ENCODE data around the gene KIAA2012. TPM values are rescaled to one million over a fixed set of nuclear protein-coding genes. Genes with fewer than 3 reads are reported as not detected.

Gene KIAA2012
- polyA plus RNA-seq, 3 donors = not detected

- Histone ChIP-seq H3K4me3 (replicated peaks in 1 of 3; ENCODE audit: low read depth in 2 of 3, low read length in 3 of 3) (no peak overlapping the region), H2AFZ (ENCODE audit: insufficient read depth, low read depth, low read length, poor library complexity, severe bottlenecking) (no peak overlapping the region)
Measured at GRCh38 chr2:202060218-202060617, 12.8 kb upstream of the KIAA2012 start.

GRCh38 chr2:202061695-202062094, 11.4 kb upstream of the KIAA2012 start:
- Histone ChIP-seq H3K27ac (ENCODE audit: low read depth in 1 of 2, low read length in 2 of 2) (no peak overlapping the region), H3K27me3 (ENCODE audit: control insufficient read depth in 2 of 2, insufficient read depth in 2 of 2, low read length in 2 of 2) (no peaks in the 10 kb centered on the region), H3K79me2 (ENCODE audit: insufficient read depth, low read length) (no peaks in the 10 kb centered on the region), H3K36me3 (replicated peaks in 1 of 2; ENCODE audit: control insufficient read depth in 1 of 2, insufficient read depth in 2 of 2, low read length in 2 of 2) (no peaks in the 10 kb centered on the region), H3K4me3 (replicated peaks in 1 of 3; ENCODE audit: low read depth in 2 of 3, low read length in 3 of 3) (no peak overlapping the region), H3K4me1 (ENCODE audit: control insufficient read depth in 1 of 2, insufficient read depth in 2 of 2, low read length in 2 of 2) (no peaks in the 10 kb centered on the region), H3K9ac (ENCODE audit: insufficient read depth, low read length, poor library complexity, severe bottlenecking) (no peak overlapping the region), H3K9me3 (replicated peaks in 1 of 2; ENCODE audit: control insufficient read depth in 1 of 2, insufficient read depth in 1 of 2, low read length in 2 of 2) (no peaks in the 10 kb centered on the region), H2AFZ (ENCODE audit: insufficient read depth, low read depth, low read length, poor library complexity, severe bottlenecking) (no peak overlapping the region), H4K20me1 (ENCODE audit: insufficient read depth, low read length) (no peaks in the 10 kb centered on the region), H3K4me2 (replicated peaks; ENCODE audit: extremely low read depth, low read length, poor library complexity, severe bottlenecking) (no peak overlapping the region)
- Mint-ChIP-seq H3K9me3 (no peaks in the 10 kb centered on the region), H3K27me3 (ENCODE audit: low read depth in 3 of 3) (peaks cover 4% of the 10 kb centered on the region in 3 donors), H3K4me1 (no peaks in the 10 kb centered on the region), H3K4me3 (no peak overlapping the region), H3K27ac (no peak overlapping the region), H3K36me3 (no peaks in the 10 kb centered on the region)
- intact Hi-C loops (cut with micrococcal nuclease) = no loop called here
- no CpG with 5 or more reads among the region's 2 CpGs for WGBS (ENCODE audit: insufficient coverage)
- no peak for DNase-seq
- TF ChIP-seq CTCF (IDR thresholded peaks at IDR 0.05) = no peak

More at GRCh38 chr2:202060218-202060617, 12.8 kb upstream of the KIAA2012 start:
- Mint-ChIP-seq H3K9me3 (no peaks in the 10 kb centered on the region), H3K4me1 (no peaks in the 10 kb centered on the region), H3K4me3 (no peak overlapping the region), H3K36me3 (no peaks in the 10 kb centered on the region), H3K27me3 (ENCODE audit: low read depth in 3 of 3) (peaks cover 2 to 8% (median 4%) of the 10 kb centered on the region in 3 donors), H3K27ac (no peak overlapping the region)
- Histone ChIP-seq H3K36me3 (replicated peaks in 1 of 2; ENCODE audit: control insufficient read depth in 1 of 2, insufficient read depth in 2 of 2, low read length in 2 of 2) (no peaks in the 10 kb centered on the region), H3K79me2 (ENCODE audit: insufficient read depth, low read length) (no peaks in the 10 kb centered on the region), H4K20me1 (ENCODE audit: insufficient read depth, low read length) (no peaks in the 10 kb centered on the region), H3K4me1 (ENCODE audit: control insufficient read depth in 1 of 2, insufficient read depth in 2 of 2, low read length in 2 of 2) (no peaks in the 10 kb centered on the region), H3K9me3 (replicated peaks in 1 of 2; ENCODE audit: control insufficient read depth in 1 of 2, insufficient read depth in 1 of 2, low read length in 2 of 2) (no peaks in the 10 kb centered on the region), H3K27ac (ENCODE audit: low read depth in 1 of 2, low read length in 2 of 2) (no peak overlapping the region), H3K27me3 (ENCODE audit: control insufficient read depth in 2 of 2, insufficient read depth in 2 of 2, low read length in 2 of 2) (no peaks in the 10 kb centered on the region), H3K4me2 (replicated peaks; ENCODE audit: extremely low read depth, low read length, poor library complexity, severe bottlenecking) (no peak overlapping the region), H3K9ac (ENCODE audit: insufficient read depth, low read length, poor library complexity, severe bottlenecking) (no peak overlapping the region)
- no peak for DNase-seq
- intact Hi-C loops (cut with micrococcal nuclease) = no loop called here
- WGBS (ENCODE audit: insufficient coverage) = no CpG with 5 or more reads among the region's 3 CpGs
- TF ChIP-seq CTCF (IDR thresholded peaks at IDR 0.05) = no peak

All from CD14-positive monocyte (primary cell).